ENCODE data around the gene BMI1.
"Not testable (repeated sequence)": the region's sequence is repeated elsewhere in the genome, so short reads cannot be mapped to it uniquely, and the experiment has no call there.

Gene BMI1

DNA sequence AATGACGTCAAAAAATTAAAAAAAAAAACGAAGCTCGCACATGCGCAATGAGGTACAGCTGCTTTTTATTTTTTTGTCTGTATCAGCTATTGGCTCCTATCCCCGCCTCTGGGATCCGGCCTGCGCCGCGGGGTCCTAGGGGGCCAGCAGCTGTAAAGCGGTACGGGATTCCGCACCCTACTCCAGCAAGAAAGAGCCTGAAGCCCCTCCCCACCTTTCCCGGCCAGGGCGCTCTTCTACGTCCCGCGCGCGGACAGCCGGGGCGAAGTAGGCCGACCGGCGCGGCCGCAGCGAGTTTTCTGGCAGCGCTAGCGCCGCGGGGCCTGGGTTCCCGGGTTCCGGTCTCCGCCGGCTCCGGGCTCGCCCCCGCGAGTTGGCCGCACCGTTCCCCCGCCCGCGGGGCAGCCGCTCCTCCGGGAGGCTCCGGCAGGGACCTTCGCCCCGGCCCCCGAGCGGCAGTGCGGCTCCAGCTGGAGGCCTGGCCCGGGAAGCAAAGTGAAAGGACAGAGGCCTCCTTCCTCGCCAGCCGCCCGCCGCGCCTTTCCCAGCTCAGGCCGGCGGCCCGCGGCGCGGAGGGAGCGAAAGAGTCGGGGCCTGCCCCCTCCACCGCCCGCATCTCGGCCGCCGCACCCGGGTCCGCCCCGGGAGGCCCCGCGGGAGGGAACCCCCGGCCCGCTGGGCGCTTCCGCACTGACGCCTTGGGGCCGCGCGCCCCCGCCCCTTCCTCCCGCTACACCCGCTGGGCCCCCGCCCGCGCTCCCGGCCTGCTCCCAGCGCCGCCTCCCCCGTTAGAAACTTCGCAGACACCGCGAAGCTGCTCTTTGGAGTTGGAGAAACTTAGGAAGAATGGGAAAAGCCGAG, 19.7 kb downstream of the BMI1 start:
- DNase-seq = no peak

- no peak for DNase-seq
Observed at GRCh38 chr10:22341190-22341925, 20.5 kb downstream of the BMI1 start.

DNA sequence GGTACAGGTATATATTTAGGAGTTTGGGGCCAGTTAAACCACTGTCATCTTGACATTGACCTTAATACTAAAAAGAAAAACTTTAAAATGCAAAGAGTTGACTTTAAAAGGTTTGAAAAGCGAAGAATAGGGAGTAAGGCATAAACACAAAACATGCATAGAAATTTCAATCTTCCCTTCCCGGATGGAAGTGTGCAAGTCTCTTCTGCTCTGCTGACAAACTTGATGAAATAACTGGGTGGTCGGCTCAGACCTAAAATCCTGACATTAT, 21.0 kb downstream of the BMI1 start:
- DNase-seq = no peak

GRCh38 chr10:22342421-22342820, 21.5 kb downstream of the BMI1 start:
- no peak for DNase-seq

- DNase-seq = no peak
Observed at GRCh38 chr10:22343731-22344130, 22.8 kb downstream of the BMI1 start.

DNA sequence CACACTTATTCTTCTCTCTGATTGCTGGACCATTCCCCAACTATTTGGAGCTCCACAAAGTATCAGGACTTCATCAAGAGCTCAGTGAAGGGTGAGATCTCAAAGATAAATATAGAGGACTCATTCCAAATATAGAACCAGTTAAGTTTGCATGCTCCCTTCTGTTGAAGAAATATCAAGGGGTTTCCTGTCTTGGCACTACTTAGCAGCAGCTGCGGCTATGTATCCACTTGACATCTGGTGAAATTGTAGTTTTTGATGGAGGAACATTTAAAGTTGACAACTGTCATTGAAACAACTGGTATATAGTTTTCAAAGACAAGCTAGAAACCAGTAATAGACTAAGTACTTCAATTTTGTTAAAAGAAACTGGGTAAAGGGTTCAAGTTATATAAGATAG, 23.4 kb downstream of the BMI1 start:
- no peak for DNase-seq

DNA sequence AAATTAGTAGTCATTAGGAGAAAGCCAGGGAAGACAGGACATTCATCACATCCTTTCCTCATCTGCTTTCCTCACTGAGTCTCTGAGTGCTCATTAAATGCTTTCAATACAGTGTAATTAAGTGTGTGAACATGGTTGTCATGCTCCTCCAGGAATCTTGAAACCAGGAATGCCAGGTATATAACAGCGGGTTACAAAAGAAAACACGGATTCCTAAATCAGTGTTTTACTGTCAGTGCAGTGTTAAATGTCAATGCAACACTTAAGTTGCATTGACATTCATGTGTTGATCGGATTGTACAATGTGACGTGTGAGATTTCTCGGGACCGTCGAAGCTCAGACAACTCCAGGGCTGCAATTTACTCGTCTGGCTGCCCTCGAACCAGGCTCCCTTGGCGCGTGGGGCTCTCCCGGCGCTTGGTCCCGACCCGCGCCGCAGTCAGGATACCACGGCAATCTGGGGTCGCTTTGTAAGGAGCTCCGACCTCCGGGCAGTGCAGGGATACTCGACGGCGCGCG, 23.9 kb downstream of the BMI1 start:
- DNase-seq = no peak

DNA sequence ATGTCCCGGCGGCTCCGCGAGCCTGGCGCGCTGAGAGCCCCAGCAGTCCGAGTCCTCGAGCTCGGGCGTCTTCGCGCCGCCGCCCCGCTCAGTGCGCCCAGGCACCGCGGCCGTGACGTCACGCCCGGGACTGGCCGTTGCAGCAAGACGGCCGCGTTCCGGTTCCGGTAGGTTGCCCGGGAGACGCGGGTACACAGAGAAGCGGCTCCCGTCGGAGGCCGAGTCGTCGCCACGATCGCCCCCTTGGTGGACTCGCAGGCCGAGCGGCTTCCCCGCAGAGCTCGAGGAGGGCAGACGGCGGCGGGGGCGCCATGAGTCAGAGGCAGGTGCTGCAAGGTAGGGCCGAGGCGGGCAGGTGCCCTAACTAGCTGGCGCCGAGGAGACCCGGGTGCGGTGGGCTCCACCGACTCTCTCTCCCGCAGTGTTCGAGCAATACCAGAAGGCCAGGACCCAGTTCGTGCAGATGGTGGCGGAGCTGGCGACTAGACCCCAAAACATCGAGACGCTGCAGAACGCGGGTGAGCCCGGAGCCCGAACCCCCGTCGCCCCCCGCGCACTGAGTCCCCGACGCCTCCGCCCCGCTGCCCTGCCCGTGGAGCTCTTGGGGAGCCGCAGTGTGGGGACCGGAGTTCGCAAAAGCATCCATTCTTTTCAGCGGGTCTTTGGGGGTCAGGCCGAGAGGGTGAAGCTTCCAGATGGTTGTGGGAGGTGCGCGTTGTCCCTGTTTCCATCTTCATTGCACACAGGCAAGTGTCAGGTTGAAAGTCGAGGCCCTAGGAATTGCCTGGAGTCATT, 24.6 kb downstream of the BMI1 start, which contains the start of gene SPAG6:
Gene SPAG6, plus strand, starts transcription at position 196 of the 795 bp plus-strand sequence. Its CDS starts 116 bp downstream, at position 312.
- DNase-seq = peak; percentile 27

- no peak for DNase-seq
Observed at GRCh38 chr10:22346096-22346661, 25.3 kb downstream of the BMI1 start.

DNA sequence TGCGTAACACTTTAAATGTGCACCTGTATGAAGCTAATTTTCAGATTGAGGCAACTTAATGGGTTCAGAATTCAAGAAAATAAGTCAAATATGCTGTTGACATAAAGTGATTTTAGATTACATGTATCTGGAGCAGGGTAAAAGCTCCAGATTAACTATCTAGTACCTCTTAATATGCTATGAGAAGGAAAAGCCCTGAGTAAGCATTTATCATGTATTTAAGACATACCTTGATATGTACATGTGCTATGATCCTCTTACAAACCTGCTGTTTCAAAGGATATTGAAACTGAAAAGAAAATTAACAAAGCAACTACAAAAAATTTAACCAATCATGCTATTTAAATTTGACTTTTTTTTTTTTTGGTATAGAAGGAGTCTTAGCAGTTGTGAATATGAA, 28.9 kb downstream of the BMI1 start:
- no peak for DNase-seq

DNA sequence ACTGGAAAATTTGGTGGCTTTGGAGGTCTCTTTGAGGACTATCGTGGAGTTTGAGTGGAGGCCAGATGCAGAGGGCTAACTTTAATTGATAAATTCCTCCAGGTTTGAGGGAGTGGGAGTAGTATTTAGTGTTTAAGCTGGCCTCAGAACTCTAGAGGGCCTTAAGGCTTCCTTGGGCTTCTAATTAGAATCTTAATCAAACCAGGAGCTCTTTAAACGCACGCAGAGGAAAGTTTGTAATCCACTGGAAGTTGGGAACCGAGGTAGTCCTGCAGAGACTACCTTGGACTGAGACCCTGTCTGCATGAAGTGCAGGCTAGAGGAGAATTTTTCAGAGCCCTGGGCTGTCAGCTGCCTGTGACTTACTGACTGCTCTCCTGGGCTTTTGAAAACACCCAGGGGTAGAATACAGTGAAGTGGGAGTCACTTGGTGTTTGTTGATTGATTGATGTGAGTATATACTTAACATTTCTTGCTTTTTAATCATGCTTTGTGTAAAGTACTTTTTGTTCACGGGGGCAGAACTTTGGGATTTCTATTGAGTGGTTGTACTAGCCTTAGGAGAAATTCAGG, 30.3 kb downstream of the BMI1 start:
- DNase-seq = no peak

DNA sequence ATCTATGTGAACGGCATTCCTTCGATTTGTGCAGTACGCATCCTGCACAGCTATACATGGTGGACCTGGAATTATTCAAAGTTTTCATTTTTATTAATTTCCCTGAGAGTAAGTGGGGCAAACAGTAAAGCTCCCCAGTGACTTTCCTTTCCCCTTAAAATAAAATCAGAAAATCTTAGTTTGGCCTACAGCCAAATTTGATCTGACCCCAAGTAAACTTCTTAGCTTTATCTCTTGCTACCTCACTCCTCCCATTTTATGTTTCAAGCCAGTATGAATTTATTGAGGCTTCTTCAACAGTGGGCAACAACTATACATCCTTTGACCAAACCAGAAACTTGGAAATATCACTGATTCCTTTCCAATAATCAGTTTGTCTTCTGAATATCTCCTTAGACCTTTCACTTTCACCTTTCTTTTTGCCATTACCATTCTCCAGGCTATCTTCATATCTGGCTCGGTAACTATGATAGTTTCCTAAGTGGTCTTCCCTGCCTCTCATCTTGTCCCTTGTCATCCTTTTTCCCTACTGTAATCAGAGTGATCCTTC, 35.5 kb downstream of the BMI1 start:
- no peak for DNase-seq

- not testable (repeated sequence) for DNase-seq
Observed at GRCh38 chr10:22357770-22358169, 36.9 kb downstream of the BMI1 start.

GRCh38 chr10:22363305-22363704, 42.4 kb downstream of the BMI1 start:
- no peak for DNase-seq

DNA sequence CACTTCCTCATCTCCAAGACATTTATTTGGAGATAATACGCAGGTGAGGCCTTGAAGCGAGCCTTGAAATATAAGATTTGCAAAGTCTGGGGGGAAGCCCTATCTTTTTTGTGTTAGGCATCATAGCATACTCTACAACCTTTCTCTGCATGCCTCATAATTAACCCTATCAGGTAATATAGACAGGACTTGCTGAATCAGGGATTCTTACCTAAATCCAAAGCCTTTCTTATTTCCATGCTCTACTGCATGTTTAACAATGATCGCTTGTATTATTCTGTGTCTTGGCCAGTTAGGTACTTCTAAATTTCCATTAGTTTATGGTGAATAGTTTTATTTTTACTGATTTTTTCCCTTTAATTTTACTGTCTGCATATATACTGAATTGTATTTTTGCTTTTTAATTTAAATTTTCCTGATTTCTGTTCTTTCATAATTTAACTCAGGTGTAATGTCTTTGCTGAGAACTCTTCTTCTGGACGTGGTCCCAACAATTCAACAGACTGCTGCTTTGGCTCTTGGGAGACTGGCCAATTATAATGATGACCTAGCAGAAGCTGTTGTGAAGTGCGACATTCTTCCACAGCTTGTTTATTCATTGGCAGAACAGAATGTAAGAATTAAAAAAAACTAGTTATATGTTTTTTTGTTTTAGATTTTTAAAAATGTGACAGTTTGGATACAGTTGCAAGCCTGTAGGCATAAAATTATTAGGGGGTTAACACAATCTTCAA, 43.7 kb downstream of the BMI1 start:
- DNase-seq = no peak

- no peak for DNase-seq
Observed at GRCh38 chr10:22365233-22365632, 44.3 kb downstream of the BMI1 start.

DNA sequence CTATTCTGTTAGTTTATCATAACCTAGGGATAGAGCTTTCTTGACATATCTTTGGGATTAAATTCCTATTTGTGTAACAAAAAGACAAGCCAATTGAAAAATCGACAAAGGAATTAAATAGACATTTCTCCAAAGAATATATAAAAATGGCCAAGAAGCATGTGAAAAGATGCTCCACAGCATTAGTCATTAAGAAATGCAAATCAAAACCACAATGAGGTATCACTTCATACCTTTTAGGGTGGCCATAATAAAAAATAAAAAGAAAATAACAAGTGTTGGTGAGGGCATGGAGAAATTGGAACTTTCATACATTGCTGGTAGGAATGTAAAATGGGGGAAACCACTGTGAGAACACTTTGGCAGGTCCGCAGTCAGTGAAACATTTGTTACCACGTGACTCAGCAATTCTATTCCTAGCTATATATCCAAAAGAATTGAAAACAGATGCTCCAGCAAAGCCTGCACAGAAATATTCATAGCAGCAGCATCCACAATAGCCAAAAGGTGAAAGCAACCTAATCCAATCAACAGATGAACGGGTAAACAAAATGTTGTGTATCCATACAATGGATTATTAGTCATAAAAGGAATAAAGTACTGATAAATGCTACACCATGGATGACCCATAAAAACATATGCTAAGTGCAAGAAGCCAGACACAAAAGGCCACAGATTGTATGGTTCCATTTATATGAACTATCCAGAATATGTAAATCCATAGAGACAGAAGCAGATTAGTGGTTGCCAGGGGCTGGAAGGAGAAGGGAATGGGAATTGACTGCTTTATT, 44.9 kb downstream of the BMI1 start:
- DNase-seq = no peak

GRCh38 chr10:22366435-22366703, 45.5 kb downstream of the BMI1 start:
- DNase-seq = no peak

GRCh38 chr10:22366771-22367170, 45.9 kb downstream of the BMI1 start:
- DNase-seq = no peak

DNA sequence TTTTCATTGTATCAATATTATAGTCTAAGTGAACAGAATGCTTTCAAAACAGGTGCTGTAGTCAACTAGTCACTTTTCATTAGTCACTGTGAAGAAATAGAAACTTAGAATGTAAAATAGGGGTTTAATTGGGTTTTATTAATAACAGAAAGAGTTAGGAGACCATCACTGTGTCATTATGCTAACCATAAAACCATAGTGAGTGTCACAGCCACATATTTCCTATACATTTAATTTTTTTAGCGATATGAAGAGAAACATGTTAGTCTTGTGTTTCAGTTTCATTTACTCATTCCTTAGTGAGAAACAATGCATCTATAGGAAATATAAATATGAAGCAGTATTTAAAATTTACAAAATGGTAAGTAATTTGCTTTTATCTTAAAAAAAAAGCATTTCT, 46.6 kb downstream of the BMI1 start:
- no peak for DNase-seq

DNA sequence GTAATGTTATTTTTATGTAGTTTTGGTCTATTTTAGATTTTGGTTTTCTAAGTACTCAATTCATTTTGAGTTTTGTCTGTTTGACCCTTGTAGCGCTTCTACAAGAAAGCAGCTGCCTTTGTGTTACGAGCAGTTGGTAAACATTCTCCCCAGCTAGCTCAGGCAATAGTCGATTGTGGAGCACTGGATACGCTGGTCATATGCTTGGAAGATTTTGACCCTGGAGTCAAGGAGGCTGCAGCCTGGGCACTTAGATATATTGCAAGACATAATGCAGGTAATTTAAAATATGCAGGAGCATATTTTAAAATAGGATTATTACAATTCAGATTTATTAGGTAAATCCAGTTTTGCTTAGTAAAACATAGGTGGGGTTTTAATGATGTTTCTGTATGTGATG, 47.5 kb downstream of the BMI1 start:
- no peak for DNase-seq

Measured in NCI-H1417 treated with DMSO at 0.1 percent for 48 hours (cell line).